OCI-LY1 (cell line): ENCODE results near the gene CD2.

Experiments
- H2AFZ ChIP-seq: fragments of 200-600 bp; sonication (generic), shearing (Covaris generic); 2 replicates; pipeline ENCODE4 v1.6.0; 2014; ENCODE audit warnings: antibody characterized with exemption, mild to moderate bottlenecking, low read length
- H3F3A ChIP-seq: fragments of 200-600 bp; sonication (generic), shearing (Covaris generic); 2 replicates; pipeline ENCODE4 v1.6.0; 2014; ENCODE audit warnings: mild to moderate bottlenecking, antibody characterized with exemption, low read length, moderate library complexity; ENCODE audit not compliant: insufficient read depth
- H3K27ac ChIP-seq: fragments of 200-600 bp; sonication (generic); 2 replicates; pipeline ENCODE4 v1.5.1; 2014; ENCODE audit warnings: low read length, mixed run types, mild to moderate bottlenecking, low read depth; ENCODE audit not compliant: poor library complexity, severe bottlenecking
- H3K27me3 ChIP-seq: fragments of 200-600 bp; sonication (generic); 2 replicates; pipeline ENCODE4 v1.6.0; 2014; ENCODE audit warnings: antibody characterized with exemption, mild to moderate bottlenecking, low read length, moderate library complexity; ENCODE audit not compliant: insufficient read depth
- H3K36me3 ChIP-seq: fragments of 200-600 bp; sonication (generic); 2 replicates; pipeline ENCODE4 v1.6.1; 2014; ENCODE audit warnings: mild to moderate bottlenecking, antibody characterized with exemption, low read length, moderate library complexity, mixed read lengths; ENCODE audit not compliant: insufficient read depth
- H3K4me1 ChIP-seq: fragments of 200-600 bp; sonication (generic); 2 replicates; pipeline ENCODE4 v1.5.1; 2014; ENCODE audit warnings: mild to moderate bottlenecking, low read length, moderate library complexity; ENCODE audit not compliant: insufficient read depth, severe bottlenecking
- H3K4me2 ChIP-seq: fragments of 200-600 bp; sonication (generic), shearing (Covaris generic); 2 replicates; pipeline ENCODE4 v1.6.1; 2014; ENCODE audit warnings: low read length
- H3K4me3 ChIP-seq: fragments of 200-600 bp; sonication (generic); 2 replicates; pipeline ENCODE4 v1.5.1; 2014; ENCODE audit warnings: low read length, low read depth, mild to moderate bottlenecking, mixed read lengths; ENCODE audit not compliant: poor library complexity, severe bottlenecking
- H3K79me2 ChIP-seq: fragments of 200-600 bp; shearing (Covaris generic); 2 replicates; pipeline ENCODE4 v1.6.1; 2016; ENCODE audit warnings: mixed run types, low read length, mixed read lengths; ENCODE audit not compliant: insufficient read depth
- H3K9ac ChIP-seq: fragments of 200-600 bp; sonication (generic), shearing (Covaris generic); 2 replicates; pipeline ENCODE4 v1.6.1; 2014; ENCODE audit warnings: mild to moderate bottlenecking, low read length, mixed read lengths
- H3K9me2 ChIP-seq: fragments of 200-600 bp; sonication (generic), shearing (Covaris generic); 2 replicates; pipeline ENCODE4 v1.6.1; 2014; ENCODE audit warnings: low read depth, mild to moderate bottlenecking, low read length, mixed read lengths
- H3K9me3 ChIP-seq: fragments of 200-600 bp; shearing (Covaris generic); 2 replicates; pipeline ENCODE4 v1.6.1; 2014; ENCODE audit warnings: low read length, mixed read lengths
- H4K20me1 ChIP-seq: fragments of 200-600 bp; sonication (generic), shearing (Covaris generic); 2 replicates; pipeline ENCODE4 v1.6.0; 2016; ENCODE audit warnings: mild to moderate bottlenecking, low read length; ENCODE audit not compliant: insufficient read depth
- EZH2 ChIP-seq: fragments of 200-600 bp; sonication (generic), shearing (Covaris generic); IDR thresholded peaks from 2 replicates; pipeline ENCODE4 v1.8.0; 2017; ENCODE audit warnings: borderline replicate concordance, mixed run types, mild to moderate bottlenecking, antibody characterized with exemption, low read length, moderate library complexity, mixed read lengths
- TF ChIP-seq, protein P1 (sequence below): fragments of 200-600 bp; sonication (generic), shearing (Covaris generic); IDR thresholded peaks from 2 replicates; pipeline ENCODE4 v1.5.1; 2017; ENCODE audit warnings: mild to moderate bottlenecking, antibody characterized with exemption, low read length, moderate library complexity, mixed read lengths

Gene CD2

DNA sequence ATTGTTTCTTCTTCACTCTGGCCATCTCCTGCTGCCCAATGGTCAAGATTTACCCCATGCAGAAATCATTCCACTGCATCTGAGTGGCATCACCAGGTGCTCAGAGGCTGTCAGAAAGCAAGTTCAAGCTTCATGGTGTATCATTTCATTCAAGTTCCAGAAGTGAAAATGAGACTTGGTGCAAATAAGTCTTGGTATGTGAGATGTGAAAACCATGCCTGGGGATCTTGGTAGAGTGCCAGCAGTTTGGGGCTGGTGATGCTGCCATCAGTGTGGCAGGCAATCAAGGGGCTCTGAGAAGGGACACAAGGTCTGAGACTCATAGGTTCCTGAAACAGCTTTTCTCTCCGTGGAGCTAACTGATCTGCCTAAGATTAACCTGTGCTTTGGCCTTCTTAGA, 52.0 kb downstream of the CD2 start:
- Histone ChIP-seq H3K79me2 (no peaks in the 10 kb centered on the region), H3F3A (no peaks in the 10 kb centered on the region), H3K9ac (no peak overlapping the region), H4K20me1 (no peaks in the 10 kb centered on the region), H3K4me3 (no peak overlapping the region), H2AFZ (no peak overlapping the region), H3K27ac (no peak overlapping the region), H3K27me3 (no peaks in the 10 kb centered on the region), H3K4me1 (no peaks in the 10 kb centered on the region), H3K9me2 (no peaks in the 10 kb centered on the region), H3K4me2 (no peak overlapping the region), H3K9me3 (no peaks in the 10 kb centered on the region), H3K36me3 (no peaks in the 10 kb centered on the region)
- no peak for TF ChIP-seq EZH2

DNA sequence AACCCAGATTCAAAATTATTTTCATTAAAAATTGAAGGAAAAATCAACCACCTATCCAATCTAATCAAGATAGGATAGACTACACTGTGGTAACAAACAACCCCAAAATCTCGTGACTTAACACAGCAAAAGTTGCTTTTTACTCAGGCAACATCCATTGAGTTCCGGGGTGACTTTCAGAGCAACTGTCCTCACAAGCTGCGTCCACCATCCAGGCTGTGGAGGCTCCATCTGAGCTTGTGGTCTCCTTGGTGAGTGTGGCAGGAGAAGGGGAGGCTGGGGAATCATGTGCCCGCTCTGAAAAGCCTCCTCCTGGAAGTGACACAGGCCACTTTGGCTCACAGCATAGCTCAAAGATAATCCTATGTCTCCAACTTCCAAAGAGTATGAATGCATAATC, 52.4 kb downstream of the CD2 start:
- no peak overlapping the region for H3K4me2 ChIP-seq
- no peaks in the 10 kb centered on the region for H3K36me3 ChIP-seq
- H3K9me2 ChIP-seq, result no peaks in the 10 kb centered on the region
- H3K4me3 ChIP-seq, result no peak overlapping the region
- H3F3A ChIP-seq, result no peaks in the 10 kb centered on the region
- H3K9ac ChIP-seq, result no peak overlapping the region
- no peaks in the 10 kb centered on the region for H3K9me3 ChIP-seq
- TF ChIP-seq, protein P1, sequence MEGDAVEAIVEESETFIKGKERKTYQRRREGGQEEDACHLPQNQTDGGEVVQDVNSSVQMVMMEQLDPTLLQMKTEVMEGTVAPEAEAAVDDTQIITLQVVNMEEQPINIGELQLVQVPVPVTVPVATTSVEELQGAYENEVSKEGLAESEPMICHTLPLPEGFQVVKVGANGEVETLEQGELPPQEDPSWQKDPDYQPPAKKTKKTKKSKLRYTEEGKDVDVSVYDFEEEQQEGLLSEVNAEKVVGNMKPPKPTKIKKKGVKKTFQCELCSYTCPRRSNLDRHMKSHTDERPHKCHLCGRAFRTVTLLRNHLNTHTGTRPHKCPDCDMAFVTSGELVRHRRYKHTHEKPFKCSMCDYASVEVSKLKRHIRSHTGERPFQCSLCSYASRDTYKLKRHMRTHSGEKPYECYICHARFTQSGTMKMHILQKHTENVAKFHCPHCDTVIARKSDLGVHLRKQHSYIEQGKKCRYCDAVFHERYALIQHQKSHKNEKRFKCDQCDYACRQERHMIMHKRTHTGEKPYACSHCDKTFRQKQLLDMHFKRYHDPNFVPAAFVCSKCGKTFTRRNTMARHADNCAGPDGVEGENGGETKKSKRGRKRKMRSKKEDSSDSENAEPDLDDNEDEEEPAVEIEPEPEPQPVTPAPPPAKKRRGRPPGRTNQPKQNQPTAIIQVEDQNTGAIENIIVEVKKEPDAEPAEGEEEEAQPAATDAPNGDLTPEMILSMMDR, result no peak
- no peak for TF ChIP-seq EZH2
- no peaks in the 10 kb centered on the region for H3K79me2 ChIP-seq
- H4K20me1 ChIP-seq, result no peaks in the 10 kb centered on the region
- H3K27ac ChIP-seq, result no peak overlapping the region
- H3K27me3 ChIP-seq, result no peaks in the 10 kb centered on the region
- no peaks in the 10 kb centered on the region for H3K4me1 ChIP-seq
- no peak overlapping the region for H2AFZ ChIP-seq

DNA sequence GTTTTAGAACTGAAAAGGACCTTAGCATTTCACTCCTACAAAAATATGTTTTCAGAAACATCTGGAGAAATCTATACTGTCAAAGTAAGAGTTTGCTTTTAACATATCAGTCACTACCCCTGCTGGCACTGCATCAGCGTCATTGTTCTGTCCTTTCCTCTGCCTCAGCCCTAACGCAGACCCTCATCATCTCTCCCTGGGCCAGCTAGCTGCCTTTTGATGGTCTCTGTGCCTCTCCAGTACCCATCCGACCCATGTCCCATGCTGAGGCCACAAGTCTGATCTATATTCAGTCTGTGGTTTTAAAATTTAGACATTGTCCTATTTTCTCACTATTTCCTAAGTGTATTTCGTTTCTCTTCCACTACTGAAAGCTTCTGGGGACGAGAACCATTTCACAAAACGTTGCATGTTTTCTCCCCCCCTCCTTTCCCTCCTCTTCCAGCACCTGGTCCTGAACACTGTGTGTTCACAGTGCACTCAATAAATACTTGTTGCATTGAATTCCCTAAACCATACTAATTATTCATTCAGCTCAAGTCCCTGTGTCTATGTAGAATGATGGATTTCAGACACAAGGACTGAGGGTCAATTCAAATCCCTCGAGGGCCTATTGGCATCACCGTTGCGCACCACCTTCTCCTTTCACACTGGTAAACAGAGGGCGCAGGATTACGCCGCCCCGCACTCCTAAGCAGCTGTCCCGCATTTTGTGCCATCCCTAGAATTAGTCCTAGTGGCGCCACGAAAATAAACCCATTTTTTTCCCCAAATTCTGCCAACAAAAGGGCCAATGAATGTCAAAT, 53.4 kb downstream of the CD2 start:
- no peak overlapping the region for H2AFZ ChIP-seq
- H3K4me2 ChIP-seq, result no peak overlapping the region
- no peak overlapping the region for H3K4me3 ChIP-seq
- no peaks in the 10 kb centered on the region for H3K9me2 ChIP-seq
- peaks cover 2% of the 10 kb centered on the region; the same call in 1 of the 2 replicates for H3K9me3 ChIP-seq
- no peaks in the 10 kb centered on the region for H3K79me2 ChIP-seq
- no peaks in the 10 kb centered on the region for H4K20me1 ChIP-seq
- no peak overlapping the region for H3K27ac ChIP-seq
- H3K27me3 ChIP-seq, result no peaks in the 10 kb centered on the region
- H3K4me1 ChIP-seq, result no peaks in the 10 kb centered on the region
- H3F3A ChIP-seq, result no peaks in the 10 kb centered on the region
- H3K36me3 ChIP-seq, result no peaks in the 10 kb centered on the region
- TF ChIP-seq EZH2, result no peak
- TF ChIP-seq, protein P1, result no peak
- H3K9ac ChIP-seq, result no peak overlapping the region
